GM23338 (cell line): ENCODE results near the gene NPDC1.

Experiments used
- EZH2 ChIP-seq: fragments of 200-600 bp; sonication (generic); IDR thresholded peaks from one replicate; pipeline ENCODE4 v1.8.0; 2017; ENCODE audit warnings: antibody characterized with exemption, mild to moderate bottlenecking, low read depth; ENCODE audit not compliant: unreplicated experiment
- EZH2phosphoT487 ChIP-seq: fragments of 200-600 bp; sonication (generic); IDR thresholded peaks from one replicate; pipeline ENCODE4 v1.8.1; 2018; ENCODE audit warnings: antibody characterized with exemption; ENCODE audit not compliant: unreplicated experiment
- JUNB ChIP-seq: IDR thresholded peaks from one replicate; pipeline ENCODE4 v1.6.1; 2016; ENCODE audit warnings: antibody characterized with exemption; ENCODE audit not compliant: unreplicated experiment
- NANOG ChIP-seq: IDR thresholded peaks from 2 replicates; pipeline ENCODE4 v1.6.1; 2016; ENCODE audit warnings: antibody characterized with exemption, borderline replicate concordance
- POLR2AphosphoS5 ChIP-seq: IDR thresholded peaks from 2 replicates; pipeline ENCODE4 v1.6.1; 2016; ENCODE audit warnings: antibody characterized with exemption, low read depth
- REST ChIP-seq: IDR thresholded peaks from one replicate; pipeline ENCODE4 v1.6.1; 2018; ENCODE audit warnings: antibody characterized with exemption; ENCODE audit not compliant: unreplicated experiment
- TF ChIP-seq, protein P1 (sequence below), 2 experiments: fragments of 200-600 bp in 1 of 2; sonication (generic) in 1 of 2; conservative IDR thresholded peaks; 2 replicates each; pipeline versions ENCODE4 v1.5.1 to v1.6.1; 2016 to 2017; ENCODE audit warnings: antibody characterized with exemption in 2 of 2, low read depth in 2 of 2, mild to moderate bottlenecking in 2 of 2, moderate library complexity in 1 of 2

- TF ChIP-seq EZH2, result no peak
- TF ChIP-seq, protein P1, sequence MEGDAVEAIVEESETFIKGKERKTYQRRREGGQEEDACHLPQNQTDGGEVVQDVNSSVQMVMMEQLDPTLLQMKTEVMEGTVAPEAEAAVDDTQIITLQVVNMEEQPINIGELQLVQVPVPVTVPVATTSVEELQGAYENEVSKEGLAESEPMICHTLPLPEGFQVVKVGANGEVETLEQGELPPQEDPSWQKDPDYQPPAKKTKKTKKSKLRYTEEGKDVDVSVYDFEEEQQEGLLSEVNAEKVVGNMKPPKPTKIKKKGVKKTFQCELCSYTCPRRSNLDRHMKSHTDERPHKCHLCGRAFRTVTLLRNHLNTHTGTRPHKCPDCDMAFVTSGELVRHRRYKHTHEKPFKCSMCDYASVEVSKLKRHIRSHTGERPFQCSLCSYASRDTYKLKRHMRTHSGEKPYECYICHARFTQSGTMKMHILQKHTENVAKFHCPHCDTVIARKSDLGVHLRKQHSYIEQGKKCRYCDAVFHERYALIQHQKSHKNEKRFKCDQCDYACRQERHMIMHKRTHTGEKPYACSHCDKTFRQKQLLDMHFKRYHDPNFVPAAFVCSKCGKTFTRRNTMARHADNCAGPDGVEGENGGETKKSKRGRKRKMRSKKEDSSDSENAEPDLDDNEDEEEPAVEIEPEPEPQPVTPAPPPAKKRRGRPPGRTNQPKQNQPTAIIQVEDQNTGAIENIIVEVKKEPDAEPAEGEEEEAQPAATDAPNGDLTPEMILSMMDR (conservative IDR thresholded peaks at IDR 0.05; ENCODE audit: low read depth in 2 of 2), result peak in 1 of 2 experiments; percentile 9; a peak in 1 of 4 replicates
- TF ChIP-seq REST, result no peak
- no peak for TF ChIP-seq NANOG
- TF ChIP-seq JUNB, result no peak
- TF ChIP-seq EZH2phosphoT487, result no peak
- TF ChIP-seq POLR2AphosphoS5, result no peak
These were observed 48.1 kb downstream of the NPDC1 start for GRCh38 chr9:136997830-136998234.
